ENCODE results near the gene PROSER2. TPM values are rescaled to one million over a fixed set of nuclear protein-coding genes. Genes with fewer than 3 reads are reported as not detected.

PROSER2 gene
- total and polyA plus RNA-seq, 2 donors from 2014 or later: 8.1 to 48.2 TPM

DNA sequence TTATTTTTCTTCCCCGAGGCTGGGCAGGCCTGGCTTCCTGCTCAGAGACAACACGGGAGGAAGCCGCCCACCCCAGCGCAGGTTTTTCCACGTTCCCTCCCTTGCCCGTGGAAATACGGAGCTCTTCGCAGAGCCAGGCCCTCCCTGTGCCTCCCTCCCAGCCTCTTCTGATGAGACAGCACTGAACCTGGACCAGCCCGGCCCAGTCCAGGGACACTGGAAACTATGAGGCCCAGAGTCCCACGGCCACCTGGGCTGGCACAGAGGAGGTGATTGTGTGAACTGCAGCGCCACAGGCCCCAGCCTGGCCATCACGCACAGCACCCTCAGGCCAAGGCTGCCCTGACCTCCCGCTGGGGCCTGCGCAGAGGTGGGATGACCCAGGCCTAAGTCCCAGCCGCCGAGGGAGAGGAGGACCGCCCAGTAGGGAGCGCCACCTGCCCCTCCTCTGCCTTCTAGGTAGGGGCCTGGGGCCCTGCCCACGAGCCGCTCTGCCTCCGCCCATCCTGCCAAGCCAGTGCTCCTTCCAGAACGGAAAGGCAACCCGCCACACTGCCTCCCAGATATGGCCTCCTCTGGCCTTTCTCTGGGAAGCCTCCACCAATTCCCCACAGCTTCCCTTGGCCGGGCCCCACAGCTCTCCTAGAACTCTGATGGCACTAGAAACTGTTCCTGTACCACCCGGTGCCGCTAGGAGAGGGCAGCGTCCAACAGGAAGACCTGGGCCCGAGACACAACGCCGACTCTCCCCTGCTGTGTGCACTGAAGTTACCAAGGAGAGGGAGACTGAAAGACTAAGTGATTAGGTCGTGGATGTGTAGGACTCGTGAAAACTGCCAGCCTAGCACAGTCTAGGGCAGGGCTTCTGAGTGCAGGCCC, 57.2 kb downstream of the PROSER2 start:
- no peak overlapping the region for H3K9ac ChIP-seq (ENCODE audit: low read length in 3 of 3)
- no peak overlapping the region for H3K4me3 ChIP-seq (ENCODE audit: low read length in 3 of 3)
- no peaks in the 10 kb centered on the region for H3K27me3 ChIP-seq (ENCODE audit: control insufficient read depth, insufficient read depth, low read length)
- no peaks in the 10 kb centered on the region for H3K36me3 ChIP-seq (ENCODE audit: control insufficient read depth in 2 of 3, insufficient read depth in 3 of 3, low read length in 3 of 3)
- intact Hi-C loops (cut with DNase I): no loop called here
- no peak overlapping the region for H3K27ac ChIP-seq (ENCODE audit: low read depth in 2 of 2, low read length in 2 of 2)
- DNase-seq (peak in 1 of 5 donors; percentile 71), FAIRE-seq (no peak)
- TF ChIP-seq, protein P1, sequence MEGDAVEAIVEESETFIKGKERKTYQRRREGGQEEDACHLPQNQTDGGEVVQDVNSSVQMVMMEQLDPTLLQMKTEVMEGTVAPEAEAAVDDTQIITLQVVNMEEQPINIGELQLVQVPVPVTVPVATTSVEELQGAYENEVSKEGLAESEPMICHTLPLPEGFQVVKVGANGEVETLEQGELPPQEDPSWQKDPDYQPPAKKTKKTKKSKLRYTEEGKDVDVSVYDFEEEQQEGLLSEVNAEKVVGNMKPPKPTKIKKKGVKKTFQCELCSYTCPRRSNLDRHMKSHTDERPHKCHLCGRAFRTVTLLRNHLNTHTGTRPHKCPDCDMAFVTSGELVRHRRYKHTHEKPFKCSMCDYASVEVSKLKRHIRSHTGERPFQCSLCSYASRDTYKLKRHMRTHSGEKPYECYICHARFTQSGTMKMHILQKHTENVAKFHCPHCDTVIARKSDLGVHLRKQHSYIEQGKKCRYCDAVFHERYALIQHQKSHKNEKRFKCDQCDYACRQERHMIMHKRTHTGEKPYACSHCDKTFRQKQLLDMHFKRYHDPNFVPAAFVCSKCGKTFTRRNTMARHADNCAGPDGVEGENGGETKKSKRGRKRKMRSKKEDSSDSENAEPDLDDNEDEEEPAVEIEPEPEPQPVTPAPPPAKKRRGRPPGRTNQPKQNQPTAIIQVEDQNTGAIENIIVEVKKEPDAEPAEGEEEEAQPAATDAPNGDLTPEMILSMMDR (IDR thresholded peaks at IDR 0.05; ENCODE audit: borderline replicate concordance, extremely low read depth, insufficient read depth): no peak
- peaks cover 3 to 22% (median 14%) of the 10 kb centered on the region in 3 donors for H3K4me1 ChIP-seq (ENCODE audit: control insufficient read depth in 2 of 3, insufficient read depth in 2 of 3, low read depth in 1 of 3, low read length in 3 of 3)
- H3K9me3 ChIP-seq (ENCODE audit: control insufficient read depth in 2 of 3, insufficient read depth in 1 of 3, low read length in 3 of 3): no peaks in the 10 kb centered on the region

DNA sequence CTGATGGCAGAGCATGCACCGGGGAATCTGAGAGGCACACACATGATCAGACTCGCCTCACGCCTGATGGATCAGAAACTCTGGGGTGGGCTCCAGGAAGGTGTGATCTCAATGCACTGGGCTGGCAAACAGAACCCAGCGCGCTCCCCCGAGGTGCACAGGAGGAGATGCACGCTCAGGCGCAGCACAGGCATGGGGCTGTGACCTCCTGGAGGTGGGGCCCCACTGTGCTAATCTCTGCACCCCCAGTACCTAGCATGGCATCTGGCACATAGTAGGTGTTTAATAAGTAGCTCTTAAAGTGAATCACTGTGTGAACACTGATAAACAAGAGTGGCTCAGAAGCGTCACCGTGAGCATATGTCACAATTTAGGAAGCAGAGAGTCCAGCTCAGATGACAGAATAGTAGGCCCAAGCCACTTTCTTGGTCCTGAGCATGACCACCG, 57.9 kb downstream of the PROSER2 start:
- TF ChIP-seq, protein P1 (IDR thresholded peaks at IDR 0.05; ENCODE audit: borderline replicate concordance, extremely low read depth, insufficient read depth): no peak
- H3K4me1 ChIP-seq (ENCODE audit: control insufficient read depth in 2 of 3, insufficient read depth in 2 of 3, low read depth in 1 of 3, low read length in 3 of 3): peaks cover 2 to 17% (median 8%) of the 10 kb centered on the region in 3 donors
- no peak overlapping the region for H3K4me3 ChIP-seq (ENCODE audit: low read length in 3 of 3)
- intact Hi-C loops (cut with DNase I): no loop called here
- FAIRE-seq (no peak), DNase-seq (no peak)
- no peak overlapping the region for H3K9ac ChIP-seq (ENCODE audit: low read length in 3 of 3)
- no peaks in the 10 kb centered on the region for H3K36me3 ChIP-seq (ENCODE audit: control insufficient read depth in 2 of 3, insufficient read depth in 3 of 3, low read length in 3 of 3)
- H3K27ac ChIP-seq (ENCODE audit: low read depth in 2 of 2, low read length in 2 of 2): no peak overlapping the region
- no peaks in the 10 kb centered on the region for H3K27me3 ChIP-seq (ENCODE audit: control insufficient read depth, insufficient read depth, low read length)
- H3K9me3 ChIP-seq (ENCODE audit: control insufficient read depth in 2 of 3, insufficient read depth in 1 of 3, low read length in 3 of 3): no peaks in the 10 kb centered on the region

DNA sequence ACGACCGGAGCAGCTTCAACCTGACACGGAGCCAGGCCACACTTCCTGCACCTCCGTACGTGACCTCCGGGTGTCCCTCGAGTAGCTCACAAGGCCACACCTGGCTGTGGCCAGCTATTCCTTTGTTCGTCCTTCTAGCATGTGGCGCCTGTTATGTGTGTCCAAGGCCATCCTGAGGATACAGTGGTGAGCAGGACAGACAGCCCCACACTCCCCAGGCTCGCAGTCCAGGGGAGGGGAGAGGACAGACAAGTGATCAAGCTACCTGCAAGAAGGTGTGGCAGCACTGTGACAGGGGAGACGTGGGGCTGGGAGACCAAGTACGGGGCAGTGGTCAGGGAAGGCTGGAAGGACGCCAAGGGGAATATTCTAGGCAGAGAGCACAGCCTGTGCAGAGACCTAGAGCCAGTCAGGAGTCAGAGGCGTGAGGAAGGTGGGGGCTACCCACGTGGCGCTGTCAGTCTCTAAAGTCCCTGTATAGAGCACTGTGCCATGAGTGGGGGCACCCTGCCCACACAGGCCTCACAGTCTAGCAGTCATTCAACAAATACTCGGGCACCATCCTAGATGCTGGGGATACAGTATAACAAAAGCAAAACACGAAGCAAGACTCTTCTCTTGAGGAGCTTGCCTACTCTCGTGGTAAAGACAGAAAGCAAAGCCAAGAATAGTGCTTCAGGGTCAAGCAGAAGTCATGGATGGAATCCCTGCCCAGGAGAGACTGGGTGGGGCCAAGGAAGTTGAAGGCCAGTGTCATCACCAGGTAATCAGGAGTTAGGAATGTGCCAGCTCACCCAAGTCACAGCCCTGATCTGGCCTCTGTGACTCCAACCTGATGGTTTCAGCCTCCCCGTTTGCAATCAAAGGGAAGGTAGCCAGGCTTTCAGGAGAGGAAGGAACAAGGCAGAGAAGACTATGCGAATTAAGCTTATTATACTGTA, 58.6 kb downstream of the PROSER2 start:
- H3K27ac ChIP-seq (ENCODE audit: low read depth in 2 of 2, low read length in 2 of 2): no peak overlapping the region
- H3K9me3 ChIP-seq (ENCODE audit: control insufficient read depth in 2 of 3, insufficient read depth in 1 of 3, low read length in 3 of 3): no peaks in the 10 kb centered on the region
- no peaks in the 10 kb centered on the region for H3K36me3 ChIP-seq (ENCODE audit: control insufficient read depth in 2 of 3, insufficient read depth in 3 of 3, low read length in 3 of 3)
- no peaks in the 10 kb centered on the region for H3K27me3 ChIP-seq (ENCODE audit: control insufficient read depth, insufficient read depth, low read length)
- intact Hi-C loops (cut with DNase I): no loop called here
- TF ChIP-seq, protein P1 (IDR thresholded peaks at IDR 0.05; ENCODE audit: borderline replicate concordance, extremely low read depth, insufficient read depth): no peak
- no peak for FAIRE-seq
- no peak overlapping the region for H3K9ac ChIP-seq (ENCODE audit: low read length in 3 of 3)
- no peak overlapping the region for H3K4me3 ChIP-seq (ENCODE audit: low read length in 3 of 3)
- peak in 1 of 5 donors; percentile 76 for DNase-seq
- H3K4me1 ChIP-seq (ENCODE audit: control insufficient read depth in 2 of 3, insufficient read depth in 2 of 3, low read depth in 1 of 3, low read length in 3 of 3): peaks cover 0 to 14% (median 5%) of the 10 kb centered on the region in 3 donors

Data from kidney (tissue), 14 donors.